ENCODE data around the gene CHM. TPM values are rescaled to one million over a fixed set of nuclear protein-coding genes. Genes with fewer than 3 reads are reported as not detected.
A peak's percentile ranks its signal among the peaks of the same experiment; 100 is the strongest.

CHM gene
- total and polyA plus RNA-seq, 2 donors from 2014 or later: 11.8 to 30.0 TPM

DNA sequence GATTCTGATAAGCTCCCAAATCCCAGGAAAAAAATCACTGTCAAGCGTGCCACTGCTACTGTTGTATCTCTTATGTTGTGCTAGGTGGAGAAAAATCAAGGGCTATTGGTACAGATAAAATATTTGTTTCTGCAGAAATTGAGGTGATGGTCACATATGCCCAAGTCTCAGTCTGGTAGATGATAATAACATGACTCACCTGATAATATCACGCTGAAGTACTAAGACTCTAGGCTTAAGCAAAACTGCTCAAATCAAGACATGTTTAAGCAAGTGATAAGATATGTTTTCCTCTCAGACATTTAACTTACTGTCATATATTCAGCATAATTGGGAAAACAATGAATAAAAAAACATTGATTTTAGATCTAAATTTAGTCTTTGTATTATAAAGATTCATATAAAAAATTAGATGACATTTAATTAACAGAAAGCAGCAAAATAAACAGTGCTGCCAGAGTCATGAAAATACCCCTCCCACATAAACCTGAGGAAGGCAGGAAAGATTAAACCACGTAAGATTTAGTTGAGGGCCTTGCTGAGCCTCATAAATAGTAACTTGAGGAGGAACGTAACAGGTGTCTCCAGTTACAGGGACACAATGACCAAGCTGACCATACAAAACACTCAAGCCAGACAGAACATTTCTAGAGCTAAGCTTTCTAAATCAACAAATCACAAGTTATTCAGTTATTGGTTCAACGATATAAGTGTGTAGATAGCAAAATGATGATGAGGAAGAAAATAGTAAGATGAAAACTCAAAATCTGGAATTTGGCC, 143.5 kb downstream of the CHM start:
- no peaks in the 10 kb centered on the region for H3K36me3 ChIP-seq (ENCODE audit: control insufficient read depth in 2 of 3, insufficient read depth in 3 of 3, low read length in 3 of 3)
- TF ChIP-seq, protein P1, sequence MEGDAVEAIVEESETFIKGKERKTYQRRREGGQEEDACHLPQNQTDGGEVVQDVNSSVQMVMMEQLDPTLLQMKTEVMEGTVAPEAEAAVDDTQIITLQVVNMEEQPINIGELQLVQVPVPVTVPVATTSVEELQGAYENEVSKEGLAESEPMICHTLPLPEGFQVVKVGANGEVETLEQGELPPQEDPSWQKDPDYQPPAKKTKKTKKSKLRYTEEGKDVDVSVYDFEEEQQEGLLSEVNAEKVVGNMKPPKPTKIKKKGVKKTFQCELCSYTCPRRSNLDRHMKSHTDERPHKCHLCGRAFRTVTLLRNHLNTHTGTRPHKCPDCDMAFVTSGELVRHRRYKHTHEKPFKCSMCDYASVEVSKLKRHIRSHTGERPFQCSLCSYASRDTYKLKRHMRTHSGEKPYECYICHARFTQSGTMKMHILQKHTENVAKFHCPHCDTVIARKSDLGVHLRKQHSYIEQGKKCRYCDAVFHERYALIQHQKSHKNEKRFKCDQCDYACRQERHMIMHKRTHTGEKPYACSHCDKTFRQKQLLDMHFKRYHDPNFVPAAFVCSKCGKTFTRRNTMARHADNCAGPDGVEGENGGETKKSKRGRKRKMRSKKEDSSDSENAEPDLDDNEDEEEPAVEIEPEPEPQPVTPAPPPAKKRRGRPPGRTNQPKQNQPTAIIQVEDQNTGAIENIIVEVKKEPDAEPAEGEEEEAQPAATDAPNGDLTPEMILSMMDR (IDR thresholded peaks at IDR 0.05; ENCODE audit: borderline replicate concordance, extremely low read depth, insufficient read depth): no peak
- intact Hi-C loops (cut with DNase I): no loop called here
- DNase-seq (peak in 2 of 5 donors; percentile 36 to 38), FAIRE-seq (no peak)
- no peak overlapping the region for H3K9ac ChIP-seq (ENCODE audit: low read length in 3 of 3)
- H3K27ac ChIP-seq (ENCODE audit: low read depth in 2 of 2, low read length in 2 of 2): no peak overlapping the region
- H3K9me3 ChIP-seq (ENCODE audit: control insufficient read depth in 2 of 3, insufficient read depth in 1 of 3, low read length in 3 of 3): no peaks in the 10 kb centered on the region
- no peak overlapping the region for H3K4me3 ChIP-seq (ENCODE audit: low read length in 3 of 3)
- H3K4me1 ChIP-seq (ENCODE audit: control insufficient read depth in 2 of 3, insufficient read depth in 2 of 3, low read depth in 1 of 3, low read length in 3 of 3): no peaks in the 10 kb centered on the region
- no peaks in the 10 kb centered on the region for H3K27me3 ChIP-seq (ENCODE audit: control insufficient read depth, insufficient read depth, low read length)

DNA sequence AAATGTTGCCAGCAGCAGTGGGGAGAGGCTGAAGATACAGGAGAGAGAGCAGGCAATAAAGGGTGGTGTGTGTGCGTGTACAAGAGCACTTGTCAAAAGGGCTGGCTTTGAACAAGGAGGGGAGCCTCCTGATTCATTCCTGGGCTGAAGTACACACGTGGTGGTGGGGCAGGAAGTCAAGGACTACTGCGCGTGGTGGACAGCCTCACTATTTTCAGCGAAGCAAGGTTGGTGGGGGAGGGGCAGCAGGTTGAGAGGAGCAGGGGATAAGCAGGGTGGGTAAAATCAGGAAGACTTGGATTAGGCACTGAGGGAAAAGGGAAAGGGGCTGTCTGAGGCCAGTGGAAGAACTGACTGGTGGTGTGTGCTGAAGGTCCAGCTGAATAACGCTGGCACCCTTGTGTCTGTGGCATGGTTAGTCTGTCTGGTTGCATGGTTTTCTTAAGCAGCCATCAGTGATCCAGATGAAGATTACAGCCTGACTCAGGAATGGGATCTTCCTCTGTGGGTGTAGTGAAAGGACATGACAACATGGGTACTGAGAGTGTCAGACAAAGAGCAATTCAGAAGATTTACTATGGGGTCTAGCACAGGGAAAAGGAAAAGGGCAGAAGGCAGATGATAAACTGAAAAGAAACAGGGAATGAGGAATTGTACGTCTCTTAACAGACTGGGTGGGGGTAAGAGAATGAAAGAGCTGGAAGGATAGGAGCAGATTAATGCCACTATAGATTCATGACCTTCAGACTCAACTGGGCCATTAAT, 149.8 kb downstream of the CHM start:
- Histone ChIP-seq H3K36me3 (ENCODE audit: control insufficient read depth in 2 of 3, insufficient read depth in 3 of 3, low read length in 3 of 3) (peaks cover 0 to 3% (median 2%) of the 10 kb centered on the region in 3 donors), H3K4me3 (ENCODE audit: low read length in 3 of 3) (no peak overlapping the region), H3K9ac (ENCODE audit: low read length in 3 of 3) (no peak overlapping the region), H3K27ac (ENCODE audit: low read depth in 2 of 2, low read length in 2 of 2) (no peak overlapping the region), H3K9me3 (ENCODE audit: control insufficient read depth in 2 of 3, insufficient read depth in 1 of 3, low read length in 3 of 3) (no peaks in the 10 kb centered on the region), H3K4me1 (ENCODE audit: control insufficient read depth in 2 of 3, insufficient read depth in 2 of 3, low read depth in 1 of 3, low read length in 3 of 3) (no peaks in the 10 kb centered on the region), H3K27me3 (ENCODE audit: control insufficient read depth, insufficient read depth, low read length) (no peaks in the 10 kb centered on the region)
- intact Hi-C loops (cut with DNase I): no loop called here
- TF ChIP-seq, protein P1 (IDR thresholded peaks at IDR 0.05; ENCODE audit: borderline replicate concordance, extremely low read depth, insufficient read depth): no peak
- FAIRE-seq: no peak
- DNase-seq: peak in 2 of 5 donors; percentile 14 to 28

DNA sequence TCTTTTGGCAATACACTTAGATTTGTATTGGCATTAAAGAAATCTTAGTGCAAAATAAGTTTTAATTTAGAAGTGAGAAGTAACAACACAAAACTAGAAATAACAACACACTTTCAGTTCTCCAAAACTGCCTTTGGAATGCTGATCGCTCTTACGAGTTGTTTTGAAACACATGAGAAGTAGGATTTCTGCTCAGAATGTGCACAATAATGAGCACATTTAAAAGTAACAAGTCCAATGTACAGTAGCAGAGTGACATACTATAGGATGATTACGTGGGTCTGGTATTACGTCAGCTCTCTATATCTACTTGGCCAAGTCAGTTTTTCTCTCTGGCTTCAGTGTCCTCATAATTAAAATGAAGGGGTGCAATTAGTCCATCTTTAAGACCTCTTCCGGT, 164.8 kb downstream of the CHM start:
- Histone ChIP-seq H3K9me3 (ENCODE audit: control insufficient read depth in 2 of 3, insufficient read depth in 1 of 3, low read length in 3 of 3) (no peaks in the 10 kb centered on the region), H3K36me3 (ENCODE audit: control insufficient read depth in 2 of 3, insufficient read depth in 3 of 3, low read length in 3 of 3) (no peaks in the 10 kb centered on the region), H3K4me1 (ENCODE audit: control insufficient read depth in 2 of 3, insufficient read depth in 2 of 3, low read depth in 1 of 3, low read length in 3 of 3) (no peaks in the 10 kb centered on the region), H3K9ac (ENCODE audit: low read length in 3 of 3) (no peak overlapping the region), H3K27me3 (ENCODE audit: control insufficient read depth, insufficient read depth, low read length) (no peaks in the 10 kb centered on the region), H3K27ac (ENCODE audit: low read depth in 2 of 2, low read length in 2 of 2) (no peak overlapping the region), H3K4me3 (ENCODE audit: low read length in 3 of 3) (no peak overlapping the region)
- TF ChIP-seq, protein P1 (IDR thresholded peaks at IDR 0.05; ENCODE audit: borderline replicate concordance, extremely low read depth, insufficient read depth): no peak
- intact Hi-C loops (cut with DNase I): no loop called here
- DNase-seq (no peak), FAIRE-seq (peak; percentile 72)

Measured in kidney (tissue), 14 donors.